MG63 (cell line): Measurements from ENCODE around the gene DNAH1. TPM values are rescaled to one million over a fixed set of nuclear protein-coding genes. Genes with fewer than 3 reads are reported as not detected.
"Not testable (repeated sequence)": the region's sequence is repeated elsewhere in the genome, so short reads cannot be mapped to it uniquely, and the experiment has no call there.

ENCODE experiments used
- DNase-seq: peaks from one replicate; pipeline ENCODE4 v3.0.0-alpha.2; 2020
- H3K27me3 ChIP-seq: fragments of 250-450 bp; sonication (Bioruptor Pico); 2 replicates; pipeline ENCODE4 v1.5.1; 2020; ENCODE audit warnings: mild to moderate bottlenecking, moderate library complexity
- H3K36me3 ChIP-seq: fragments of 250-450 bp; sonication (Bioruptor Pico); 2 replicates; pipeline ENCODE4 v1.5.1; 2020; ENCODE audit warnings: mild to moderate bottlenecking, moderate library complexity
- H3K4me3 ChIP-seq: fragments of 250-450 bp; sonication (Bioruptor Pico); 2 replicates; pipeline ENCODE4 v1.5.1; 2020; ENCODE audit warnings: mild to moderate bottlenecking, moderate library complexity
- H3K9me3 ChIP-seq: fragments of 250-450 bp; sonication (Bioruptor Pico); 2 replicates; pipeline ENCODE4 v1.5.1; 2020; ENCODE audit warnings: mild to moderate bottlenecking, moderate library complexity
- total RNA-seq: library from RNA; depleted of rRNA; stranded (reverse); fragments of >200 nt; shearing (Covaris generic); gene quantifications from 2 replicates; pipeline ENCODE4 v1.2.3, GENCODE V29; 2014; ENCODE audit warnings: low replicate concordance

DNAH1 gene
- total RNA-seq, 1 experiment from 2014 or later, result 0.49 TPM

DNA sequence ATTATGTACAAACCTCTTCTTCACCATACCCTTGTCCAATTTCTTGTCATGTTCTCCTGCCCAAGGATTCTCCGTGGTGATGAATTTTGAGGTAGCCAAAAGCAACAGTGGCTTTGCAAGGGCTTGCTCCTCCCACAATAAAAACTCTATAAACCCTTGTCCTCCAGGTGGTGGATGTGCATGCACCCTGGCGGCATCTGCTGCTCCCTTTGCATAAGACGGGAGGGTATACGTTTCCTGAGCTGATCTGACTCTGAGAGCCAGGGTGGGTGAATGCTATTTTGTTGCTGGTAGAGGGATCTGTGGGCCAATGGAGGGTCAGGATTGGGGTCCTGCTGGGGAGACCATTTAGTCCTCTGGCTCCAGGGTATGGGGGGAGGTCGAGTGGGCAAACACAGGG is 5.4 kb downstream of the DNAH1 start:
- no peaks in the 10 kb centered on the region for H3K36me3 ChIP-seq
- no peaks in the 10 kb centered on the region for H3K9me3 ChIP-seq
- no peak for DNase-seq
- H3K4me3 ChIP-seq, result no peak overlapping the region
- no peaks in the 10 kb centered on the region for H3K27me3 ChIP-seq

- no peaks in the 10 kb centered on the region for H3K36me3 ChIP-seq
- no peaks in the 10 kb centered on the region for H3K27me3 ChIP-seq
- DNase-seq, result no peak
- no peak overlapping the region for H3K4me3 ChIP-seq
- no peaks in the 10 kb centered on the region for H3K9me3 ChIP-seq
Observed at GRCh38 chr3:52322466-52322865, 6.3 kb downstream of the DNAH1 start.

- no peaks in the 10 kb centered on the region for H3K36me3 ChIP-seq
- H3K27me3 ChIP-seq, result no peaks in the 10 kb centered on the region
- H3K4me3 ChIP-seq, result no peak overlapping the region
- no peak for DNase-seq
- H3K9me3 ChIP-seq, result no peaks in the 10 kb centered on the region
Observed at GRCh38 chr3:52323526-52324295, 7.6 kb downstream of the DNAH1 start.

DNA sequence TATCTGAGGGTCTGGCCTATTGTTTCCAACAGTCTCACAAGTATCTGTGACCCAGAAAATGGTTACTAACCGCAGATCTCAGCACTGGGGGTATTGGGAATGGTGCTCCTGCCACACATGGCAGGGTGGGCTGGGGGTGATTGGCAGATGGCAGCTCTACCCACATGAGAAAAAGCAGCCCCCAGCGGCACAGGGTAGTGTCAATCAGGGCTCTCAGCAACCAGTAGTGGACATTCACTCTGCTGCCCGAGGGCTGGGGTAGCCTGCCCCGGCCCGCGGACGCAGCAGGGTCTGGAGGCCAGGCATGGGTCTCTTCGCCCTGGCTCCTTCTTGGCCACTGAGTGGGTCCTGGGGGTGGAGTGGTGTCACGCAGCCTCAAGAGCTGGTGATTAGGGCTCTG is 8.6 kb downstream of the DNAH1 start:
- H3K9me3 ChIP-seq, result no peaks in the 10 kb centered on the region
- no peaks in the 10 kb centered on the region for H3K36me3 ChIP-seq
- H3K27me3 ChIP-seq, result no peaks in the 10 kb centered on the region
- DNase-seq, result no peak
- no peak overlapping the region for H3K4me3 ChIP-seq

GRCh38 chr3:52325686-52326085 is 9.6 kb downstream of the DNAH1 start:
- Histone ChIP-seq H3K27me3 (no peaks in the 10 kb centered on the region), H3K4me3 (no peak overlapping the region), H3K36me3 (no peaks in the 10 kb centered on the region), H3K9me3 (no peaks in the 10 kb centered on the region)
- no peak for DNase-seq

GRCh38 chr3:52326976-52327375 is 10.9 kb downstream of the DNAH1 start:
- H3K36me3 ChIP-seq, result no peaks in the 10 kb centered on the region
- H3K4me3 ChIP-seq, result no peak overlapping the region
- no peaks in the 10 kb centered on the region for H3K27me3 ChIP-seq
- DNase-seq, result no peak
- no peaks in the 10 kb centered on the region for H3K9me3 ChIP-seq

GRCh38 chr3:52327486-52328290 is 11.6 kb downstream of the DNAH1 start:
- H3K27me3 ChIP-seq, result no peaks in the 10 kb centered on the region
- H3K9me3 ChIP-seq, result no peaks in the 10 kb centered on the region
- no peak overlapping the region for H3K4me3 ChIP-seq
- H3K36me3 ChIP-seq, result no peaks in the 10 kb centered on the region
- no peak for DNase-seq

- Histone ChIP-seq H3K9me3 (no peaks in the 10 kb centered on the region), H3K36me3 (no peaks in the 10 kb centered on the region), H3K27me3 (no peaks in the 10 kb centered on the region), H3K4me3 (no peak overlapping the region)
- no peak for DNase-seq
Observed at GRCh38 chr3:52328536-52329080, 12.5 kb downstream of the DNAH1 start.

DNA sequence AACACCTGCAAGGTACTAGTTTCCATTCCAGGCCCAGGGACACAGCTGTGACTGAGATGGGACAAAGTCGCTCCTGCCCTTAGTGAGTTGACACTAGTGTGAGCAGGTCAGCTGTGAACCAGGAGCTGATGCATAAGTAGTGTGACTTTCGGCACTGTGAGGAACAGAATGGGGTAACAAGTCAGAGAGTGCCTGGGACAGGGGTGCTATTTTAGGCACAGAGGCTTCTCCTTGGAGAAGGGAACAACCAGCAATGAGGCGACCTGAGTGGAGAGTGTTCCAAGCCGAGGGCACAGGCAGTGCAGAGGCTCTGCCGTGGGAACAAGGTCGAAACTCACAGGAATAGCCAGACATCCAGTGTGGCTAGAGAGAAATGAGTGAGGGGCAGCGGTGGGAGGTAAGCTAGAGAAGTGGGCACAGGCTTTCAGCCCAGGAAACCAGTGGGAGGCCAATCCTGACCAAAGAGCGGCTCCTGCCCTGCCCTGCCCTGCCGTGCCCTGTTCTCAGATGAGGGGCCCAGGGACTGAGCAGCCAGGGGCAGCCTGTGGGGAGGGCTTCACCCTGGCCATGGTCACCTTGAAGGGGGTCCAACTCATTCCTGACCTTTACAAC is 14.2 kb downstream of the DNAH1 start:
- DNase-seq, result no peak
- Histone ChIP-seq H3K9me3 (no peaks in the 10 kb centered on the region), H3K4me3 (no peak overlapping the region), H3K27me3 (no peaks in the 10 kb centered on the region), H3K36me3 (no peaks in the 10 kb centered on the region)

GRCh38 chr3:52331091-52331490 is 15.0 kb downstream of the DNAH1 start:
- no peak for DNase-seq
- H3K27me3 ChIP-seq, result no peaks in the 10 kb centered on the region
- H3K9me3 ChIP-seq, result no peaks in the 10 kb centered on the region
- no peaks in the 10 kb centered on the region for H3K36me3 ChIP-seq
- no peak overlapping the region for H3K4me3 ChIP-seq

- no peak for DNase-seq
- H3K36me3 ChIP-seq, result no peaks in the 10 kb centered on the region
- no peaks in the 10 kb centered on the region for H3K27me3 ChIP-seq
- H3K9me3 ChIP-seq, result no peaks in the 10 kb centered on the region
- H3K4me3 ChIP-seq, result no peak overlapping the region
Observed at GRCh38 chr3:52331906-52332305, 15.8 kb downstream of the DNAH1 start.

- DNase-seq, result no peak
- Histone ChIP-seq H3K36me3 (no peaks in the 10 kb centered on the region), H3K27me3 (no peaks in the 10 kb centered on the region)
Observed at GRCh38 chr3:52333869-52334557, 17.9 kb downstream of the DNAH1 start.

GRCh38 chr3:52338131-52338530 is 22.0 kb downstream of the DNAH1 start:
- not testable (repeated sequence) for H3K4me3 ChIP-seq, H3K27me3 ChIP-seq, H3K36me3 ChIP-seq, H3K9me3 ChIP-seq
- peak; percentile 29 for DNase-seq

More at GRCh38 chr3:52333869-52334557, 17.9 kb downstream of the DNAH1 start:
- no peaks in the 10 kb centered on the region for H3K9me3 ChIP-seq
- H3K4me3 ChIP-seq, result no peak overlapping the region

DNA sequence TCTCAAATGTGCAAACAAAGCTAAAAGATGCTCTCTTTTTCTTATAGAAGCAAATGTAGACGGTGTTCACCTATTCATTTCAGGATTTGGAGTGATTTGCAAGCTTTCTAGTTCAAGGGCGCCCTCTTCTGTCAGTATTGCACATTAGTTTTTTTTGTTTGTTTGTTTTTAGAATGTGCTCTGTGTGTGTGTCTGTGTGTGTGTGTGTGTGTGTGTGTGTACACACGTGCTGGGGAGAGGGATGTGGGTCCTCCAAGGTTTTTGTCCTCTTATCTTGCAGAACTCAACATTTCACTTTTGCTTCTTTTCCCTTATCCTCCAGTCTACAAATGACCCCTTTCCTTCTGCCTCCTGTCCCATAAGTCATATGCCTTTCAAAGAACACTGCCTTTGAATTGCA is 23.5 kb downstream of the DNAH1 start:
- Histone ChIP-seq H3K4me3 (no peak overlapping the region), H3K27me3 (no peaks in the 10 kb centered on the region)

GRCh38 chr3:52341123-52341522 is 25.0 kb downstream of the DNAH1 start:
- DNase-seq, result no peak
- Histone ChIP-seq H3K36me3 (no peaks in the 10 kb centered on the region), H3K9me3 (no peaks in the 10 kb centered on the region), H3K4me3 (no peak overlapping the region), H3K27me3 (no peaks in the 10 kb centered on the region)

More for the DNA sequence above, 23.5 kb downstream of the DNAH1 start:
- peak; percentile 7 for DNase-seq
- H3K36me3 ChIP-seq, result no peaks in the 10 kb centered on the region
- no peaks in the 10 kb centered on the region for H3K9me3 ChIP-seq

GRCh38 chr3:52343946-52344600 is 28.0 kb downstream of the DNAH1 start:
- no peaks in the 10 kb centered on the region for H3K9me3 ChIP-seq
- no peak overlapping the region for H3K4me3 ChIP-seq
- H3K36me3 ChIP-seq, result no peaks in the 10 kb centered on the region
- no peaks in the 10 kb centered on the region for H3K27me3 ChIP-seq
- DNase-seq, result no peak
